GM23338 (cell line): ENCODE data around the gene GGT5. TPM values are rescaled to one million over a fixed set of nuclear protein-coding genes. Genes with fewer than 3 reads are reported as not detected.

Source experiments
- ATAC-seq: fragments of 200-7000 bp; cut with Tn5 transposase; 3 replicates; pipeline ENCODE4 v1.9.1; 2020
- DNase-seq: peaks from one replicate; pipeline ENCODE4 v3.0.0-alpha.2; 2015; ENCODE audit warnings: low spot score
- H2AFZ ChIP-seq: fragments of 200-600 bp; sonication (generic); 2 replicates; pipeline ENCODE4 v1.8.0; 2016; ENCODE audit warnings: antibody characterized with exemption, mild to moderate bottlenecking, moderate library complexity
- H3F3A ChIP-seq: fragments of 200-600 bp; sonication (generic); replicated peaks from 2 replicates; pipeline ENCODE4 v1.8.0; 2017; ENCODE audit warnings: antibody characterized with exemption, mixed run types, low read depth
- H3K27ac ChIP-seq: fragments of 200-600 bp; sonication (generic); 2 replicates; pipeline ENCODE4 v1.6.1; 2016; ENCODE audit warnings: low read depth
- H3K27me3 ChIP-seq: fragments of 200-600 bp; sonication (generic); 2 replicates; pipeline ENCODE4 v1.8.0; 2016; ENCODE audit warnings: mild to moderate bottlenecking, mixed run types, moderate library complexity; ENCODE audit not compliant: insufficient read depth
- H3K36me3 ChIP-seq: fragments of 200-600 bp; sonication (generic); 2 replicates; pipeline ENCODE4 v1.8.0; 2016; ENCODE audit warnings: mild to moderate bottlenecking; ENCODE audit not compliant: insufficient read depth
- H3K4me1 ChIP-seq: fragments of 200-600 bp; sonication (generic); 2 replicates; pipeline ENCODE4 v1.8.0; 2016; ENCODE audit warnings: mild to moderate bottlenecking, moderate library complexity; ENCODE audit not compliant: insufficient read depth
- H3K4me2 ChIP-seq: fragments of 200-600 bp; sonication (generic); 2 replicates; pipeline ENCODE4 v1.7.1; 2017; ENCODE audit warnings: mixed run types
- H3K4me3 ChIP-seq: fragments of 200-600 bp; sonication (generic); 2 replicates; pipeline ENCODE4 v1.6.1; 2016; ENCODE audit warnings: mixed run types
- H3K79me2 ChIP-seq: fragments of 200-600 bp; sonication (generic); replicated peaks from 2 replicates; pipeline ENCODE4 v1.8.0; 2017; ENCODE audit warnings: mild to moderate bottlenecking; ENCODE audit not compliant: insufficient read depth
- H3K9me2 ChIP-seq: fragments of 200-600 bp; sonication (generic); 2 replicates; pipeline ENCODE4 v1.8.0; 2017; ENCODE audit not compliant: insufficient read depth
- H4K20me1 ChIP-seq: fragments of 200-600 bp; sonication (generic); replicated peaks from 2 replicates; pipeline ENCODE4 v1.8.0; 2017; ENCODE audit warnings: mild to moderate bottlenecking; ENCODE audit not compliant: insufficient read depth
- H3K27ac Mint-ChIP-seq: 2 replicates; pipeline ENCODE4 v1.8.0; 2020; ENCODE audit warnings: inconsistent platforms, mild to moderate bottlenecking, moderate library complexity, mixed read lengths
- H3K27me3 Mint-ChIP-seq: 3 replicates; pipeline ENCODE4 v1.8.0; 2022; ENCODE audit warnings: low read depth, mild to moderate bottlenecking, moderate library complexity, mixed read lengths, inconsistent platforms; ENCODE audit not compliant: insufficient read depth, poor library complexity
- H3K36me3 Mint-ChIP-seq: 3 replicates; pipeline ENCODE4 v1.8.0; 2021; ENCODE audit warnings: low read depth, mild to moderate bottlenecking, inconsistent platforms, moderate library complexity, mixed read lengths
- H3K4me1 Mint-ChIP-seq: 3 replicates; pipeline ENCODE4 v1.8.0; 2020; ENCODE audit warnings: mild to moderate bottlenecking, inconsistent platforms, mixed read lengths
- H3K4me3 Mint-ChIP-seq: 3 replicates; pipeline ENCODE4 v1.8.0; 2021; ENCODE audit warnings: moderate library complexity, mild to moderate bottlenecking, inconsistent platforms, mixed read lengths
- H3K9me3 Mint-ChIP-seq: 3 replicates; pipeline ENCODE4 v1.8.0; 2020; ENCODE audit warnings: moderate library complexity, mild to moderate bottlenecking, inconsistent platforms, mixed read lengths
- CREB1 ChIP-seq: fragments of 250-450 bp; sonication (Bioruptor Pico); IDR thresholded peaks from 2 replicates; pipeline ENCODE4 v1.5.0; 2020; ENCODE audit warnings: low read depth, mild to moderate bottlenecking, moderate library complexity
- CTCF ChIP-seq, 2 experiments: fragments of 200-600 bp in 1 of 2; sonication (generic) in 1 of 2; conservative IDR thresholded peaks; 2 replicates each; pipeline versions ENCODE4 v1.5.1 to v1.6.1; 2016 to 2017; ENCODE audit warnings: antibody characterized with exemption in 2 of 2, low read depth in 2 of 2, mild to moderate bottlenecking in 2 of 2, moderate library complexity in 1 of 2
- ETS1 ChIP-seq: IDR thresholded peaks from 2 replicates; pipeline ENCODE4 v1.6.1; 2016; ENCODE audit warnings: antibody characterized with exemption
- EZH2 ChIP-seq: fragments of 200-600 bp; sonication (generic); IDR thresholded peaks from one replicate; pipeline ENCODE4 v1.8.0; 2017; ENCODE audit warnings: antibody characterized with exemption, mild to moderate bottlenecking, low read depth; ENCODE audit not compliant: unreplicated experiment
- EZH2phosphoT487 ChIP-seq: fragments of 200-600 bp; sonication (generic); IDR thresholded peaks from one replicate; pipeline ENCODE4 v1.8.1; 2018; ENCODE audit warnings: antibody characterized with exemption; ENCODE audit not compliant: unreplicated experiment
- JUNB ChIP-seq: IDR thresholded peaks from one replicate; pipeline ENCODE4 v1.6.1; 2016; ENCODE audit warnings: antibody characterized with exemption; ENCODE audit not compliant: unreplicated experiment
- NANOG ChIP-seq: IDR thresholded peaks from 2 replicates; pipeline ENCODE4 v1.6.1; 2016; ENCODE audit warnings: antibody characterized with exemption, borderline replicate concordance
- POLR2AphosphoS5 ChIP-seq: IDR thresholded peaks from 2 replicates; pipeline ENCODE4 v1.6.1; 2016; ENCODE audit warnings: antibody characterized with exemption, low read depth
- STAT1 ChIP-seq: IDR thresholded peaks from one replicate; pipeline ENCODE4 v1.6.1; 2016; ENCODE audit warnings: antibody characterized with exemption; ENCODE audit not compliant: unreplicated experiment
- ZNF114 ChIP-seq: fragments of 250-450 bp; sonication (Bioruptor Pico); IDR thresholded peaks from 2 replicates; pipeline ENCODE4 v1.5.0; 2020; ENCODE audit warnings: mild to moderate bottlenecking, moderate library complexity
- ZNF331 ChIP-seq: fragments of 250-450 bp; sonication (Bioruptor Pico); IDR thresholded peaks from 2 replicates; pipeline ENCODE4 v1.5.0; 2020; ENCODE audit warnings: low read depth, mild to moderate bottlenecking, moderate library complexity
- ZNF462 ChIP-seq: fragments of 250-450 bp; sonication (Bioruptor Pico); IDR thresholded peaks from 2 replicates; pipeline ENCODE4 v1.5.0; 2020; ENCODE audit warnings: mild to moderate bottlenecking, moderate library complexity
- polyA plus RNA-seq: library from polyadenylated mRNA; unstranded; fragments of >200 nt; fragmentation: Nextera tagmentation; extraction: Ambion mirVana; gene quantifications from 2 replicates; pipeline ENCODE4 v1.2.1, GENCODE V29; 2016
- total RNA-seq: library from RNA; depleted of rRNA; stranded (reverse); fragments of >200 nt; shearing (Covaris generic); gene quantifications from 2 replicates; pipeline ENCODE4 v1.2.3, GENCODE V29; 2014
- TF ChIP-seq, protein P1 (sequence below): IDR thresholded peaks from one replicate; pipeline ENCODE4 v1.6.1; 2018; ENCODE audit warnings: antibody characterized with exemption; ENCODE audit not compliant: unreplicated experiment

The GGT5 gene
- total and polyA plus RNA-seq, 2 experiments from 2014 or later: not detected

DNA sequence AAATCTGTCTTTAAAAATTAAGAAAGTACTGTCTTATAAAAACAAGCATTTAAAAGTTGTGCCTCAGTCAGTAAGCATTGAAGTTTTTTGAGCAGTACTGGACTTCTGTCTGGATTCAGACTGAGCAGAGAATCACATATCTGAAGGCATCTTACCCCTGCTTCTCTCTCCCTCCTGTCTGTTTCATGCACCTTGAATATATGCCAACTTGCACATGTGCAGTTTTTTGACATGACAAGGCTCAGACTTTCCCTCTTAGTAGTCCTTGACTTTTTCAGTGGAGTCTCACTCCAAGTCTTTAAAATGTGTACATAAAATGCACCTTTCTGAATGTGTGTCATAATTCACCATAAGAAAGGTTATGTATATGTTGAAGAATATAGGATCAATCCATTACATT lies 45.6 kb upstream of the GGT5 start:
- Histone ChIP-seq H3K9me2 (no peaks in the 10 kb centered on the region), H3K4me1 (peaks cover 11% of the 10 kb centered on the region), H3K4me2 (no peak overlapping the region), H4K20me1 (peaks cover 39% of the 10 kb centered on the region), H3K4me3 (no peak overlapping the region), H3K27ac (no peak overlapping the region), H3K36me3 (no peaks in the 10 kb centered on the region), H3K79me2 (peaks cover 85% of the 10 kb centered on the region), H2AFZ (no peak overlapping the region), H3F3A (no peaks in the 10 kb centered on the region), H3K27me3 (no peaks in the 10 kb centered on the region)
- Mint-ChIP-seq H3K27me3 (peaks cover 1% of the 10 kb centered on the region), H3K36me3 (no peaks in the 10 kb centered on the region), H3K27ac (no peak overlapping the region), H3K4me3 (no peak overlapping the region), H3K4me1 (peaks cover 26% of the 10 kb centered on the region), H3K9me3 (no peaks in the 10 kb centered on the region)
- TF ChIP-seq JUNB (no peak), ETS1 (no peak), EZH2phosphoT487 (no peak), EZH2 (no peak), ZNF462 (no peak), STAT1 (no peak), CTCF (conservative IDR thresholded peaks at IDR 0.05; ENCODE audit: low read depth in 2 of 2) (no peak), ZNF331 (CRISPR knock-in tag) (no peak), ZNF114 (CRISPR knock-in tag) (no peak), CREB1 (CRISPR knock-in tag) (no peak), POLR2AphosphoS5 (no peak), NANOG (no peak)
- TF ChIP-seq, protein P1, sequence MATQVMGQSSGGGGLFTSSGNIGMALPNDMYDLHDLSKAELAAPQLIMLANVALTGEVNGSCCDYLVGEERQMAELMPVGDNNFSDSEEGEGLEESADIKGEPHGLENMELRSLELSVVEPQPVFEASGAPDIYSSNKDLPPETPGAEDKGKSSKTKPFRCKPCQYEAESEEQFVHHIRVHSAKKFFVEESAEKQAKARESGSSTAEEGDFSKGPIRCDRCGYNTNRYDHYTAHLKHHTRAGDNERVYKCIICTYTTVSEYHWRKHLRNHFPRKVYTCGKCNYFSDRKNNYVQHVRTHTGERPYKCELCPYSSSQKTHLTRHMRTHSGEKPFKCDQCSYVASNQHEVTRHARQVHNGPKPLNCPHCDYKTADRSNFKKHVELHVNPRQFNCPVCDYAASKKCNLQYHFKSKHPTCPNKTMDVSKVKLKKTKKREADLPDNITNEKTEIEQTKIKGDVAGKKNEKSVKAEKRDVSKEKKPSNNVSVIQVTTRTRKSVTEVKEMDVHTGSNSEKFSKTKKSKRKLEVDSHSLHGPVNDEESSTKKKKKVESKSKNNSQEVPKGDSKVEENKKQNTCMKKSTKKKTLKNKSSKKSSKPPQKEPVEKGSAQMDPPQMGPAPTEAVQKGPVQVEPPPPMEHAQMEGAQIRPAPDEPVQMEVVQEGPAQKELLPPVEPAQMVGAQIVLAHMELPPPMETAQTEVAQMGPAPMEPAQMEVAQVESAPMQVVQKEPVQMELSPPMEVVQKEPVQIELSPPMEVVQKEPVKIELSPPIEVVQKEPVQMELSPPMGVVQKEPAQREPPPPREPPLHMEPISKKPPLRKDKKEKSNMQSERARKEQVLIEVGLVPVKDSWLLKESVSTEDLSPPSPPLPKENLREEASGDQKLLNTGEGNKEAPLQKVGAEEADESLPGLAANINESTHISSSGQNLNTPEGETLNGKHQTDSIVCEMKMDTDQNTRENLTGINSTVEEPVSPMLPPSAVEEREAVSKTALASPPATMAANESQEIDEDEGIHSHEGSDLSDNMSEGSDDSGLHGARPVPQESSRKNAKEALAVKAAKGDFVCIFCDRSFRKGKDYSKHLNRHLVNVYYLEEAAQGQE: no peak
- DNase-seq: no peak
- no peak for ATAC-seq
